IPS DF 19.7 (cell line): ENCODE results near the gene CACNA2D1.
"Not testable (repeated sequence)": the region's sequence is repeated elsewhere in the genome, so short reads cannot be mapped to it uniquely, and the experiment has no call there.

Experiments used
- DNase-seq: peaks from one replicate; pipeline ENCODE4 v3.0.0-alpha.2; 2013; ENCODE audit warnings: low read depth, low spot score

The CACNA2D1 gene

GRCh38 chr7:82172881-82173280 is 270.7 kb downstream of the CACNA2D1 start:
- DNase-seq = no peak

DNA sequence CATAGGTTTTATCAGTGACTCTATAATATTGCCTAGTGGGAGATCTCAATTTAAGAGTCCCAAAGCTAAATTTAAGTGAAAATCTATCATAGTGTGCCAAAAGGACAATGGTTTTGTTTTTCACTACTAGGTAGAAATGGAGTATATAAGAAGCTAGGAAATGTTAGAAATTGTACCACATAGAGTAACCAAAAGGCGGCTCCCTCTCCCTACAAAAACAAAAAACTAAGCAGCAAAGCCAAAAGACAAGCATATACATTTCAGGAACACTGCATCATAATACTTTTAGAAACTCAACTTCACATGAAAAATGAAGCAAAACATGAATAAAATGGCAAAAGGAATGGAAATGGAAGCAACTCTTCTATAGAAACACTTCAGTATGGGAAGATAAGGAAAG is 271.6 kb downstream of the CACNA2D1 start:
- DNase-seq = no peak

GRCh38 chr7:82167558-82168314 is 275.8 kb downstream of the CACNA2D1 start:
- no peak for DNase-seq

GRCh38 chr7:82166260-82167015 is 277.1 kb downstream of the CACNA2D1 start:
- no peak for DNase-seq

DNA sequence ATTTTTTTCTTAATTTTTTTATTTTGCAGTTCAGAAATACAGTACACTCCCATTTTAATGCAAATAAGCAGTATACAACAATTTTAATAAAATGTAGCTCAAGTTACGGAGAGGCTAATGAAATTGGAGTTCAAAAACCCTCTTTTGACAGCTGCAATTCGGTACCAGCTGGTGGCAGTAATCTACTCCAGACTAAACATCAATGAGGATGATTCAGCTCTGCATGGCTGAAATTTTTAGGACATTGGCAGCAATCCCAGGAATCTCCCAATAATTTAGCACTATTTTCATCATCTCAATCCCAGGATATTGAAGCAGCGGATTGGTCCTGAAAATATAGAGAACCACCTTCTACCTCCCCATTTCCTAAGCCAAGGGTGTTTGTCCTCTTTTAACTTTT is 278.8 kb downstream of the CACNA2D1 start:
- no peak for DNase-seq

- no peak for DNase-seq
Observed at GRCh38 chr7:82164410-82164809, 279.2 kb downstream of the CACNA2D1 start.

GRCh38 chr7:82163586-82163985 is 280.0 kb downstream of the CACNA2D1 start:
- DNase-seq = no peak

GRCh38 chr7:82162289-82162688 is 281.3 kb downstream of the CACNA2D1 start:
- no peak for DNase-seq

DNA sequence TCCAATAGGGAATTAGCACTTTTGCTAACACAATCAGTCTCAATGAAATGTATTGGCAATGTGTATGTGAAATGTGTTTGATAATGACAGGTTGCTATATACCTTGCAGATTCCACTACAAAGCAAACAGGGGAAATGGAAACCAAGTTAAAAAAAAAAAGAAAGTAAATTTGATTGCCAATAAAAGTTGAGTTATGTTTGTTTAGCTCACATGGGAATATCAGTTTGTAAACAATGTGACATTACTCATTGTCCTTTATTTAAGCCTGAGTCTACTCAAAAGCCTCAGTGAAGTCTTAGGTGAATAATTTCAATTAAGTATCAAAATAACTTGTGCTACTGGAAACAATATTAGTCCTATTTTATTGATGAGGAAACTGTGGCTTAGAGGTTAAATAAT is 285.2 kb downstream of the CACNA2D1 start:
- no peak for DNase-seq

GRCh38 chr7:82156893-82157292 is 286.7 kb downstream of the CACNA2D1 start:
- DNase-seq = no peak

DNA sequence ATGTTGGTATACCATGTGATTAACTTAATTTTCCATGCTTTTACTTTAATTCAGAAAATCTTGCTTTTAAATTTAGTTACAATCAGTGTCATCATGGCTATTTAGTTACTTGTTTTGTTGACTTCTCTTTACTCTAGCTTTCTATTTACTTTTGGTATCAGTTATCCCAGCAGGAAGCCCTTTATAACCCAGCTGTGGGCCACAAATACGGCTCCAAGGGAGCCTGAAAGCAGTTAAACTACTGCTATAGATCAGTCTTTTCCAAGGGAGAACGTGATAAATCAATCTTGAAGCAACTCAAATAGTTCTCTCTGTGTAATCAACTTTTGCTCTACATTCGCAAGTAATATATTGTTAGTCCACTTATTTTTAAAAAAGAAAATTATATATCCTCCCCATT is 287.4 kb downstream of the CACNA2D1 start:
- DNase-seq = no peak

GRCh38 chr7:82154728-82155127 is 288.8 kb downstream of the CACNA2D1 start:
- DNase-seq = no peak

- DNase-seq = no peak
Observed at GRCh38 chr7:82153776-82154175, 289.8 kb downstream of the CACNA2D1 start.

GRCh38 chr7:82152858-82153257 is 290.7 kb downstream of the CACNA2D1 start:
- no peak for DNase-seq

GRCh38 chr7:82146491-82146890 is 297.1 kb downstream of the CACNA2D1 start:
- no peak for DNase-seq

- DNase-seq = no peak
Observed at GRCh38 chr7:82142263-82142864, 301.2 kb downstream of the CACNA2D1 start.

DNA sequence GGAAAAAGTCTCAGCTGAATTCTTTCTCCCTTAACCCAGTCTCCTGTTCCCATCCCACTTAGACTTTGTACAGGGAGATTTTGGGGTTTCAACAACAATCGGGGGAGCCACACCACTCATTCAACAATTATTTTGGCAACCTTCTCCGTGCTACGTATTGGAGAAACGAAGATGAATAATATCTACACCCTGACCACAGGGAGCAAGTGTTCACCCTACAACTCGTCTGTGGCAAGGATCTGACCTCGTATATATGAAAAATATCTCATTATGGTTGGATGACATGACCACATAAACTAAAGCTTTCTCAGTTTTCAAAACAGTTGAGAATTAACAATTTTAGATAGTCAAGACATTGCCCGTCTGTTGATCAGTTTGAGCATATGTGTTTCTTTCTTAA is 302.1 kb downstream of the CACNA2D1 start:
- no peak for DNase-seq

DNA sequence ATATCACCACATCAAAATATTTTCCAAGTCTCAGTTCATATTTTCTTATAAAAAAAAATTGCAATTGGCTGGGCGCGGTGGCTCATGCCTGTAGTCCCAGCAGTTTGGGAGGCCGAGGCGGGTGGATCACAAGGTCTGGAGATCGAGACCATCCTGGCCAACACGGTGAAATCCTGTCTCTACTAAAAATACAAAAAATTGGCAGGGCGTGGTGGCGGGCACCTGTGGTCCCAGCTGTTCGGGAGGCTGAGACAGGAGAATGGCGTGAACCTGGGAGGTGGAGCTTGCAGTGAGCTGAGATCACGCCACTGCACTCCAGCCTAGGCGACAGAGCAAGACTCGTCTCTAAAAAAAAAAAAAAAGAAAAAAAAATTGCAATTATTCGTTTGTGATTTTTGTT is 303.0 kb downstream of the CACNA2D1 start:
- DNase-seq = not testable (repeated sequence)

DNA sequence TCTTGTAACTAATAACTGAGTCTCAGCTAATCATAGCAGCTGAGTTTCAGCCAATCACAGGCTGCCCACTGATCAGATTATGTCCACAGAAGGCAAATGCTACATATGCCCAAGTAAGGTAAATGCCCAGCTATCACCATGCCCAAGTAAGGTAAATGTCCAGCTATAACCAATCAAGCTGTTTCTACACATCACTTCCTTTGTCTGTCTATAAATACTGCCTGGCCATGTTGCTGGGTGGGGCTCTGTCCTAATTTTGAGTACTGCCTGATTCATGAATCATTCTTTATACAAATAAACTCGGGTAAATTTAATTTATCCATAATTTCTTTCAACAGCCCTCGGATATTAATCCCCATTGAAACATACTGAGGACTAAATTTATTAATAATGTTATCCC is 312.4 kb downstream of the CACNA2D1 start:
- DNase-seq = no peak

- no peak for DNase-seq
Observed at GRCh38 chr7:82129091-82129490, 314.5 kb downstream of the CACNA2D1 start.

GRCh38 chr7:82128546-82128945 is 315.0 kb downstream of the CACNA2D1 start:
- DNase-seq = no peak

DNA sequence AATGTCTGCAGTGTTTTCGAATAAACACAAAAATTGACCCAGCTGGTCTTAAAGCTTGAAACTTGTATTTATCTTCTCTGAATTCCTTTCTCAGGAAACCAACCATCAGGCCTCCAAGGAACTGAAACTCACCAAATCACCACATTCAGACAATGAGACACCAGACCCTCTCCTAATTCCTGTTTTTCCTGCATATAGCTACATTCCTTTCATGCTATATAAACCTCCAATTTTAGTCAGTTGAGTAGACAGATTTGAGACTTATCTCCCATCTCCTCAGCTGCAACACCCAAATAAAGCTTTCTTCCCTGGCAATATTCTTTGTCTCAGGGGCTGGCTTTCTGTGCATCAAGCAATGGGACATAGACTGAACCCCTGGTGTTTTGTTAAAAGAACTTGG is 317.0 kb downstream of the CACNA2D1 start:
- DNase-seq = no peak

DNA sequence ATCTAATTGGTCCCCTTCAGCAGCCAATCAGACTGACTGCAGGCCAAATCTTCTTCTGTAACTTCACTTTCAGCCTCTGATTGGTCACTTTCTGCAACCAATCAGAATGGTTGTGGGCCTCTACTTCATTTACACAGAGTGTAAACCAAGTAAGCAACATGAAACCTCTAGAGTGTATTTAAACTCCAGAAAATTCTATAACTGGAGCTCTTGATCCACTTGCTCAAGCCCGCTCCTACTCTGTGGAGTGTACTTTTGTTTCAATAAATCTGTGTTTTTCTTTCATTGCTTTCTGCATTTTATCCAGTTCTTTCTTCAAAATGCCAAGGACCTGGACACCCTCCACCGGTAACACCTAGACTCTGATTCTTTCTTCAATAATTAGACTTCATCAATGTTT is 319.1 kb downstream of the CACNA2D1 start:
- no peak for DNase-seq
